ENCODE data around the gene KTN1. TPM values are rescaled to one million over a fixed set of nuclear protein-coding genes. Genes with fewer than 3 reads are reported as not detected.

The KTN1 gene, protein sequence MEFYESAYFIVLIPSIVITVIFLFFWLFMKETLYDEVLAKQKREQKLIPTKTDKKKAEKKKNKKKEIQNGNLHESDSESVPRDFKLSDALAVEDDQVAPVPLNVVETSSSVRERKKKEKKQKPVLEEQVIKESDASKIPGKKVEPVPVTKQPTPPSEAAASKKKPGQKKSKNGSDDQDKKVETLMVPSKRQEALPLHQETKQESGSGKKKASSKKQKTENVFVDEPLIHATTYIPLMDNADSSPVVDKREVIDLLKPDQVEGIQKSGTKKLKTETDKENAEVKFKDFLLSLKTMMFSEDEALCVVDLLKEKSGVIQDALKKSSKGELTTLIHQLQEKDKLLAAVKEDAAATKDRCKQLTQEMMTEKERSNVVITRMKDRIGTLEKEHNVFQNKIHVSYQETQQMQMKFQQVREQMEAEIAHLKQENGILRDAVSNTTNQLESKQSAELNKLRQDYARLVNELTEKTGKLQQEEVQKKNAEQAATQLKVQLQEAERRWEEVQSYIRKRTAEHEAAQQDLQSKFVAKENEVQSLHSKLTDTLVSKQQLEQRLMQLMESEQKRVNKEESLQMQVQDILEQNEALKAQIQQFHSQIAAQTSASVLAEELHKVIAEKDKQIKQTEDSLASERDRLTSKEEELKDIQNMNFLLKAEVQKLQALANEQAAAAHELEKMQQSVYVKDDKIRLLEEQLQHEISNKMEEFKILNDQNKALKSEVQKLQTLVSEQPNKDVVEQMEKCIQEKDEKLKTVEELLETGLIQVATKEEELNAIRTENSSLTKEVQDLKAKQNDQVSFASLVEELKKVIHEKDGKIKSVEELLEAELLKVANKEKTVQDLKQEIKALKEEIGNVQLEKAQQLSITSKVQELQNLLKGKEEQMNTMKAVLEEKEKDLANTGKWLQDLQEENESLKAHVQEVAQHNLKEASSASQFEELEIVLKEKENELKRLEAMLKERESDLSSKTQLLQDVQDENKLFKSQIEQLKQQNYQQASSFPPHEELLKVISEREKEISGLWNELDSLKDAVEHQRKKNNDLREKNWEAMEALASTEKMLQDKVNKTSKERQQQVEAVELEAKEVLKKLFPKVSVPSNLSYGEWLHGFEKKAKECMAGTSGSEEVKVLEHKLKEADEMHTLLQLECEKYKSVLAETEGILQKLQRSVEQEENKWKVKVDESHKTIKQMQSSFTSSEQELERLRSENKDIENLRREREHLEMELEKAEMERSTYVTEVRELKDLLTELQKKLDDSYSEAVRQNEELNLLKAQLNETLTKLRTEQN (N-terminal part only)
- total RNA-seq (2021; fragmentation: NEBNext Ultra II Directional; extraction: Animal tissue kit (Norgen Biotek cat#: 25700)) = 100 to 1,000 TPM; 135 to 175 (median 148) TPM
- long read RNA-seq, full-length matches to known transcripts = 2 of 140 reads
- long read RNA-seq, partial matches to known transcripts = 121 of 140 reads
- long read RNA-seq, other reads (novel, unspliced or antisense) = 17 of 140 reads

DNA sequence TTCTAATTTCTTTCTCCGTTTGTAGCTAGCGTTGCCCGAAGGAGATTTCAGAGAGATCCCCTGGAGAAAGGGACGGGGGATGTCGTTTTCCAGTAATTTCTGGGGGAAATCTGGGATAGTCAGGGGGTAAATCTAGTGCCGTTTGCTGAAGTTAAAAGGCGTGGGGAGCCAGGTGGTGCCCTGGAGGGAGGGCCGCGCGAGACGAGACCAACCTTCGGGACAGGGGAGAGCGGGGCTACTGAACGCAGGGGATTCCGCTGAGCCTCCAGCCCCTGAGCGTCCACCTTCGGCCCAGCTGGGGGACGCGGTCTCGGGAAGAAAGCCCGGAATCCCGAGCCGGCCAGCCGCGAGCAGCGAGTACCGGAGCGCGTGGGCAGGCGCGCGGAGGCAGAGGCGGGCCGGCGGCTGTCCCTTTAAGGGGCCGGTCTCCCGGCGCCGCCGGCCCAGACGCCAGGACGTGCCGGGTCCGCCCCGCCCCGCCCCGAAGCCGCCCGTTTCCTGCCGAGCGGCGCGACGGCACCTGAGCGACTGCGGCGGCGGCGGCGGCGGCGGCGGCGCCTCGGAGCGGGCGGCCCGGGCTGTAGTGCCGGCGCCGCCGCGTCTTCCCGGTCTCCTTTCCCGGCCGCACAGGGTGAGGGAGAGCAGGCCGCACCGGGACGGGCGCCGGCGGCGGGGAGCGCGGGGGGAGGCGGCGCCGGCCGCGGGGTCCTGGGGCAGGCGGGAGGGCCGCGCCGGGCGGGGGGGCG, at the start of gene KTN1:
Gene KTN1 (plus strand): TSS at position 484 of the 746 bp plus-strand sequence. CDS start 31,842 bp downstream, outside the sequence.
- Mint-ChIP-seq H3K27me3 (ENCODE audit: insufficient read depth) (peaks cover 1% of the 10 kb centered on the region; the same call in 1 of the 2 replicates), H3K4me1 (ENCODE audit: low read depth) (peaks cover 25% of the 10 kb centered on the region), H3K9me3 (no peaks in the 10 kb centered on the region)

DNA sequence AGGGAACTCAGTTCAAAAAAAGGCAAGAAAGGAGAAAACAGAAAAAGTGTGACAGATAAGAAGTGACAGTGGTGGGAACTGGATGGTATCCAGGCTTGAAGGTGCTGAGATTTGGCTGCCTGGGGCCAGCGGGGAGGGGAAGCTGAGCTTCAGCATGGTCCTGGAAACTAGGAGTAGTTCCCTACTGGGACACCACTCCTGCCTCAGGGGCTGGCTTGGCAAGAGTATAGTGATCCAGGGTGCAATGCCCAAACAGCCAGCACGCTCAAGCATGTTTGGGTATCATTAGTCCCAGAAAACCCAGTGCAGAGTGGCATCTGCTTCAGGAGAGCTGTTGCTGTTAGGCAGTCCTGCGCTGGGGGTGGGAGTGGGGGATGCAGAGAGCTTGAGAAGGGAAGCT, 49.5 kb upstream of the KTN1 start:
- TF ChIP-seq, protein P1, sequence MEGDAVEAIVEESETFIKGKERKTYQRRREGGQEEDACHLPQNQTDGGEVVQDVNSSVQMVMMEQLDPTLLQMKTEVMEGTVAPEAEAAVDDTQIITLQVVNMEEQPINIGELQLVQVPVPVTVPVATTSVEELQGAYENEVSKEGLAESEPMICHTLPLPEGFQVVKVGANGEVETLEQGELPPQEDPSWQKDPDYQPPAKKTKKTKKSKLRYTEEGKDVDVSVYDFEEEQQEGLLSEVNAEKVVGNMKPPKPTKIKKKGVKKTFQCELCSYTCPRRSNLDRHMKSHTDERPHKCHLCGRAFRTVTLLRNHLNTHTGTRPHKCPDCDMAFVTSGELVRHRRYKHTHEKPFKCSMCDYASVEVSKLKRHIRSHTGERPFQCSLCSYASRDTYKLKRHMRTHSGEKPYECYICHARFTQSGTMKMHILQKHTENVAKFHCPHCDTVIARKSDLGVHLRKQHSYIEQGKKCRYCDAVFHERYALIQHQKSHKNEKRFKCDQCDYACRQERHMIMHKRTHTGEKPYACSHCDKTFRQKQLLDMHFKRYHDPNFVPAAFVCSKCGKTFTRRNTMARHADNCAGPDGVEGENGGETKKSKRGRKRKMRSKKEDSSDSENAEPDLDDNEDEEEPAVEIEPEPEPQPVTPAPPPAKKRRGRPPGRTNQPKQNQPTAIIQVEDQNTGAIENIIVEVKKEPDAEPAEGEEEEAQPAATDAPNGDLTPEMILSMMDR (IDR thresholded peaks at IDR 0.05) = no peak
- H3K36me3 Mint-ChIP-seq (ENCODE audit: low read depth) = peaks cover 7% of the 10 kb centered on the region; the same call in 1 of the 2 replicates
- no peak overlapping the region for H3K4me3 Mint-ChIP-seq
- H3K4me1 Mint-ChIP-seq (ENCODE audit: low read depth) = no peaks in the 10 kb centered on the region
- no peak overlapping the region for H3K27ac Mint-ChIP-seq
- H3K27me3 Mint-ChIP-seq (ENCODE audit: insufficient read depth) = peaks cover 9% of the 10 kb centered on the region; the same call in 1 of the 2 replicates
- H3K9me3 Mint-ChIP-seq = no peaks in the 10 kb centered on the region
- DNase-seq = no peak

More for the DNA sequence above, at the start of gene KTN1:
- H3K4me3 Mint-ChIP-seq = peak within 1 kb of the TSS; percentile 91
- DNase-seq = peak; percentile 49
- H3K36me3 Mint-ChIP-seq (ENCODE audit: low read depth) = no peaks in the 10 kb centered on the region
- TF ChIP-seq, protein P1 (IDR thresholded peaks at IDR 0.05) = no peak
- H3K27ac Mint-ChIP-seq = peak within 1 kb of the TSS; percentile 91

DNA sequence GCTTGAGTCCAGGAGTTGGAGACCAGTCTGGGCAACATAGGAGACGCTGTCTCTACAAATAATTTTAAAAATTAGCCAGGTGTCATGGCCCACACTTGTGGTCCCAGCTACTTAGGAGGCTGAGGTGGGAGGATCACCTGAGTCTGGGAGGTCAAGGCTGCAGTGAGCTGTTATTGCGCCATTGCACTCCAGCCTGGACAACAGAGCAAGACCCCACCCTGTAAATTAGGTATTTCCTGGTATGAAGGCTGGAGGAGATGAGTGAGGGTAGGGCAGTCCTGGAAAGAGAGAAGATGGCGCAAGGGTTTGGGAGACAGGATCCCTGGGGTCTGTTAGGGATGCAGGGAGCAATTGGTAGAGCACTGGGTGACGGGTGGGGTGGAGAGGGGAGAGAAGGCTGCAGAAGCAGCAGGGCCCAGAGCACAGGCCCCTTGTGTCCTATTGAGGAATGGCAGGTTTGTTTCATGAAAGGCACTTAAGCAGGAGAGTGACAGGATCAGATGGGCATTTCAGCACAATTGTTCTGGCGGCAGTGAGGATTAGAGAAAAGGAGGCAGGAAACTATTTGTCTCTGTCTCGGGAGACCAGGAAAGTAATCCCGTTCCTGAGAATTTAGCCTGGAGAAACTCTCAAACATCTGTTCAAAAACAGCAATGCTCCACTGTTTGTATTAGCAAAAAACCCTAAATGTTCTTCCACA, 47.2 kb upstream of the KTN1 start:
- Mint-ChIP-seq H3K27me3 (ENCODE audit: insufficient read depth) (peaks cover 9% of the 10 kb centered on the region; the same call in 1 of the 2 replicates), H3K4me3 (no peak overlapping the region), H3K27ac (no peak overlapping the region), H3K4me1 (ENCODE audit: low read depth) (no peaks in the 10 kb centered on the region), H3K9me3 (peaks cover 5% of the 10 kb centered on the region), H3K36me3 (ENCODE audit: low read depth) (peaks cover 13% of the 10 kb centered on the region; the same call in 1 of the 2 replicates)
- TF ChIP-seq, protein P1 (IDR thresholded peaks at IDR 0.05) = peak; percentile 45
- DNase-seq = no peak

DNA sequence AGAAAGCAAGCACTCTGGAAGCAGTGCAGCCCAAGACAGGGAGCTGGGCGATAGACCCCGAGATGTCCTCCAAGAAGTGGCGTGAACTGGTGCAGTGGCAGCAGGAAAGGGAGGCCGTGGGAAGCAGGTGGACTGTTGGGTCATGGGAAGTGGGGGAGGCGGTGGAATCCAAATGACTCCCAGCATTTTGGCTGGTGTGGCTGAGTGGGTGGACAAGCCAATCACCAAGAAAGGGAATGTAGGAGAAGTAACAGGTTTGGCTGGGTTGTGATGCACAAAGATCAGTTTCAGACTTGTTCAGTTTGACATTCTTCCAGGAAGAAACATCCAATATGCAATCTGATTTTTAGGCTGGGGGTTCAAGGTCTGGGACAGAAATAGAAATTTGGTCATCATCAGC, 46.0 kb upstream of the KTN1 start:
- Mint-ChIP-seq H3K27me3 (ENCODE audit: insufficient read depth) (peaks cover 7% of the 10 kb centered on the region; the same call in 1 of the 2 replicates), H3K4me1 (ENCODE audit: low read depth) (no peaks in the 10 kb centered on the region), H3K36me3 (ENCODE audit: low read depth) (peaks cover 13% of the 10 kb centered on the region; the same call in 1 of the 2 replicates), H3K4me3 (no peak overlapping the region), H3K9me3 (peaks cover 5% of the 10 kb centered on the region), H3K27ac (no peak overlapping the region)
- no peak for DNase-seq
- TF ChIP-seq, protein P1 (IDR thresholded peaks at IDR 0.05) = no peak
